SK-N-SH (cell line): Measurements from ENCODE around the gene ACP3.

Experiments
- CHD2 ChIP-seq: fragments of 150-350 bp; IDR thresholded peaks from 2 replicates; pipeline ENCODE4 v1.6.1; 2018; ENCODE audit warnings: low read length; ENCODE audit not compliant: partially characterized antibody
- EP300 ChIP-seq, 2 experiments: IDR thresholded peaks; 2 replicates each; pipeline versions ENCODE4 v1.4.0 to v1.6.1; 2012; ENCODE audit warnings: borderline replicate concordance in 1 of 2, low read depth in 1 of 2, low read length in 1 of 2
- EZH2phosphoT487 ChIP-seq: fragments of 200-600 bp; sonication (generic); IDR thresholded peaks from 2 replicates; pipeline ENCODE4 v1.6.1; 2017; ENCODE audit warnings: low read depth, mixed run types, mild to moderate bottlenecking, antibody characterized with exemption, moderate library complexity, borderline replicate concordance
- JUND ChIP-seq: IDR thresholded peaks from 2 replicates; pipeline ENCODE4 v1.4.0; 2012
- MXI1 ChIP-seq: IDR thresholded peaks from 2 replicates; pipeline ENCODE4 v1.6.1; 2012; ENCODE audit warnings: mild to moderate bottlenecking, low read depth, low read length, improper control_type of control experiment
- REST ChIP-seq: IDR thresholded peaks from 2 replicates; pipeline ENCODE4 v1.6.1; 2012; ENCODE audit warnings: mild to moderate bottlenecking, low read depth, low read length, moderate library complexity
- RFX5 ChIP-seq: IDR thresholded peaks from 2 replicates; pipeline ENCODE4 v1.6.1; 2012; ENCODE audit warnings: mild to moderate bottlenecking, improper control_type of control experiment, low read length
- SIN3A ChIP-seq: IDR thresholded peaks from 2 replicates; pipeline ENCODE4 v1.6.1; 2012; ENCODE audit warnings: low read depth, mild to moderate bottlenecking, low read length, moderate library complexity, borderline replicate concordance
- SMC3 ChIP-seq: IDR thresholded peaks from 2 replicates; pipeline ENCODE4 v1.6.1; 2012; ENCODE audit warnings: low read depth, low read length, improper control_type of control experiment

- TF ChIP-seq EZH2phosphoT487 (no peak), SIN3A (no peak), JUND (no peak), EP300 (IDR thresholded peaks at IDR 0.05; ENCODE audit: borderline replicate concordance in 1 of 2, low read depth in 1 of 2, low read length in 1 of 2) (no peak), CHD2 (no peak), SMC3 (no peak), RFX5 (no peak), REST (no peak), MXI1 (no peak)
Measured at GRCh38 chr3:132288357-132288756, 28.9 kb upstream of the ACP3 start.
